M059J (cell line): ENCODE results near the gene RPL38. TPM values are rescaled to one million over a fixed set of nuclear protein-coding genes. Genes with fewer than 3 reads are reported as not detected.

Experiments used
- DNase-seq: peaks from one replicate; pipeline ENCODE4 v3.0.0-alpha.2; 2012; ENCODE audit warnings: low read depth
- total RNA-seq: library from RNA; depleted of rRNA; stranded (reverse); fragments of >200 nt; shearing (Covaris generic); gene quantifications from 2 replicates; pipeline ENCODE4 v1.2.3, GENCODE V29; 2014; rRNA removed

Gene RPL38
- total RNA-seq = 421 and 515 TPM in 2 replicates

GRCh38 chr17:74203439-74204240, at the start of gene RPL38:
Gene RPL38, plus strand, starts transcription at chr17:74203678. Its CDS starts 278 bp downstream, at chr17:74203956.
- DNase-seq = peak; percentile 95

GRCh38 chr17:74153821-74154430, 49.6 kb upstream of the RPL38 start:
- no peak for DNase-seq

- no peak for DNase-seq
Measured at GRCh38 chr17:74156878-74157277, 46.6 kb upstream of the RPL38 start.

GRCh38 chr17:74157366-74157765, 46.1 kb upstream of the RPL38 start:
- DNase-seq = no peak

DNA sequence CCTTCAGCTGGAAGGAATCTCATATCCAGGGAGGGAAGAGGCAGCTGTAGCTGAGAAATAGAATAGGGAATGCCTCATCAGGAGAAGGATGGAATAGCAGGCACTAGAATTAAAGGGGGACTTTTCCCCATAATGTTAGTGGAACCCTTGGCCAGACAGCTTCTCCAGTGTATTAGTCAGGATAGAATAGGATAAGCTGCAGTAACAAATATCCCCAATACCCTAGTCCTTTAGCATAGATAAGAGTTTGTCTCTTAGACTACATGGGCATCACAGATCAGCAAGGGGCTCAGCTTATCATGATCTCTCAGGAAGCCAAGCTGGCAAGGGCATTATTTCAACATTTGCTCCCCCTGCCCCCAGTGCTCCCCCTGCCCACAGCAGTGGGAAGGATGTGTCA, 44.7 kb upstream of the RPL38 start:
- DNase-seq = no peak

GRCh38 chr17:74159226-74159840, 44.1 kb upstream of the RPL38 start:
- DNase-seq = no peak

GRCh38 chr17:74160656-74161502, 42.6 kb upstream of the RPL38 start:
- DNase-seq = no peak

DNA sequence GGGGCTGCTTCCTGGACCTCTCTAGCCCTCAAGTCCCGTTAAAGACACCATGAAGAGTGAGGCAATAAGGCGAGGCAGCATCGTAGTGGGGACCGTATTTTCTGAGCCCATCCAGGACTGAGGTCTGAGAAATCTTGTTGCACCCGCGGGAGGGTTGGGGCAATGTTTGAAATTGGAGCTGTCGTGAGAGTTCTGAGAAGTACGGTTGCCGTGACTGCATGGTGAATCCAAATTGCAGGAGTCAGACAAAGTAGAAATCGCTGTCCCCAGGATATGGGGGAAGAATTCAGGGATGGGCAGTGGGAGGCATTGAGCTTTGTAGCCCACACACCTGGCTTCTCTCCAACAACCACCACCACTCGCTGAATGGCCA, 42.0 kb upstream of the RPL38 start:
- no peak for DNase-seq

DNA sequence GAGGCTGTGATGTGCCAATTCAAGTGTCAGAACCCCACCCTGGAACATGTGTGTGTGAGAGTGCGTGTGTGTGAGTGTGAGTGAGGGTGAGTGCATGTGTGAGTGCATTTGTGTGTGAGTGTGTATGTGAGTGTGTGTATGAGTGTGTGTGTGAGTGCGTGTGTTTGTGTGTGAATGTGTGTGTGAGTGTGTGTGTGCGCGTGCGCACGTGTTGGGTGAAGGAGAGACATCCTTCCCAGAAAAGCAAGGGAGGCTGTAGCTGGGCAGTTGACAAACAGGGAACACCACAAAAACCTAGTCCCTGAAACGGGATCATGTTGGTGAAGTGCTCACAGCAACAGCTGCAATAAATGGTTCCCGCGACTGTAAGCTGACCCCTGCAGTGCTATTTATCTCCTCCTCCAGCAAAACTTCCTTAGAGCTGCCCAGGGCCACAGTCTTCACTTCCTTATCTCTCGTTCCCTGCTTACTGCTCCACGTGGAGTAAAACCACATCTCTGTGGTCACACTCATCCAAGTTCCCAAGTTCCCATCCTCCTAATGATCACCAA, 40.1 kb upstream of the RPL38 start:
- DNase-seq = no peak

GRCh38 chr17:74163836-74164235, 39.6 kb upstream of the RPL38 start:
- no peak for DNase-seq

GRCh38 chr17:74164446-74165045, 38.9 kb upstream of the RPL38 start:
- no peak for DNase-seq

DNA sequence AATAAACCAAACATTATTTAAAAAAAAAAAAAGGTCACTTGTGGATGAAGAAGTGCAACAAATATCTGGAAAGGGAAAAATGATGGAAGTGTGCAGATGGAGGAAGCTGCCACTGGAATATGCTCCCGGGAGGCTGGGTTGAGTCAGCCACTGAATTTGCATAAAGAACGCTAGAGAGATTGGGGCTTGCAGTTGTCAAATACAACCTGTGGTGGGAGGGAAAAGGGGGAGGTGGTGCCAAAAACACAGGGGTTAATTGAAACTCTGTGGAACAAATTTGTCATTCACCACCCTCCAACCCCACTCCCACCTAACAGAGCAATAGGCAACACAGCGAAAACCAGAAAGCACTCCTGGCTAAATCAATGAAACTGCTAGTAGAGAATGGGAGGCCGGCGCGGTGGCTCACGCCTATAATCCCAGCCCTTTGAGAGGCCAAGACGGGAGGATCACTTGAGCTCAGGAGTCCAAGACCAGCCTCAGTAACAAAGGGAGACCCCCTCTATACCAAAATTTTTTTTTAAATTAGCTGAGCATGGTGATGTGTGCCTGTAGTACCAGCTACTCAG, 37.6 kb upstream of the RPL38 start:
- no peak for DNase-seq

- DNase-seq = no peak
Measured at GRCh38 chr17:74170924-74171323, 32.6 kb upstream of the RPL38 start.

- DNase-seq = no peak
Measured at GRCh38 chr17:74172700-74173099, 30.8 kb upstream of the RPL38 start.

DNA sequence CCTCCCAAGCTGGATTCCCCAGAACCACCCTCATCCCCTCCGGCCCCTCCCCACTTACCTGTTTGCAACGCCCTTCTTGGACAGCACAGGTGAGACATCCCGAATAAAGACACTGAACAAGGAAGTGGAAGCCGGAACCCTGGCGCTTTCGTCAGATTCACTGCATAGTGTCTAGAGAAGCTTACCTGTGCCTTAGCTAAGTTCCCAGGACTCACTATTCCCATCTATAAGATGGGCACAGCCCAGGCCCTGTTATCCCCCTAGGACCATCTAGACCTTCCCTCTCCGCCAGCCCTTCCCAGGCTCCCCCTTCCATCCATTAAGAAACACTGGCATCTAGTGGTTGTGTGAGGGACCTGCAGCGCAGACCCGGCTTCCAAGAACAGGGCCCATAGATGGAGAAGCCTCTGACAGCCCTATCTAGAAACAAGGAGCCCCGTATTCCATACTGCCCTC, 26.9 kb upstream of the RPL38 start:
- DNase-seq = peak; percentile 53

GRCh38 chr17:74177018-74177450, 26.4 kb upstream of the RPL38 start:
- DNase-seq = peak; percentile 68

GRCh38 chr17:74179576-74179975, 23.9 kb upstream of the RPL38 start:
- DNase-seq = no peak

DNA sequence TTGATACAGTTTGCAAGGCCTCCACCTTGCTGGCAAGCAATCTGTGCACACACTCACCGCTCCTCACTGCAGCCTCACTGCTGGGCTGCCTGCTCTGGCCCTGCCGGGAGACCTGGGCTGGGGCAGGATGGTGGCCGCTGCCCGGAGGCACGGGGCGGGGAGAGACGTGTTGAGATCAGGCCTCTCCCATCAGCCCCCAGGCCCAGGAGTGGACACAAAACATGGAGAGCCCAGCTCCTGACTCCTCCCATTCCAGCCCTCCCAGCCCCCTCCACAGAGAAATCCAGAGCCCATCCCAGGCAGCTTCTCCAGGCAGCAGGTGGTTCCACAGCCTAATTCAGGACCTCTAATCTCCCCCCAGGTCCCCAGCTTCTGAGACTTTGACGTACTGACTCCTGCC, 23.1 kb upstream of the RPL38 start:
- no peak for DNase-seq

DNA sequence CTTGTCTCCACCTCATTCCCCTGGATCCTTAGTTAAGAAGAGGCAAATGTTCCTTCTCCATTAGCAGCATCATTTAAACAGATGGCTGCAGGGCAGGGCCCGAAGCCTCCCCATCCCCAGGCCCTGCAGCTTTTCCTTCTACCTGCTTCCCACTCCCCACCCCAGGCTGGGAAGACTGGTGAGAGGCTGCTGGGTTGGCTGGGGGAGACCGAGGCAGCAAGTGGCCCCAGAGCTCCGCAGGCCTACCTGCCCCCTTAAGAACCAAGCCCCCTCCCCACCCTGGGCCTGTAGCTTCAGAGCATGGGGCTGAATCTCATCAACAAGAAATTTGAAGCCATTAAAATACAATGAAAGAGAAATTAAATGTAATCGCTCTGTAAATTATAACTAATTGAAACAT, 22.1 kb upstream of the RPL38 start:
- no peak for DNase-seq

DNA sequence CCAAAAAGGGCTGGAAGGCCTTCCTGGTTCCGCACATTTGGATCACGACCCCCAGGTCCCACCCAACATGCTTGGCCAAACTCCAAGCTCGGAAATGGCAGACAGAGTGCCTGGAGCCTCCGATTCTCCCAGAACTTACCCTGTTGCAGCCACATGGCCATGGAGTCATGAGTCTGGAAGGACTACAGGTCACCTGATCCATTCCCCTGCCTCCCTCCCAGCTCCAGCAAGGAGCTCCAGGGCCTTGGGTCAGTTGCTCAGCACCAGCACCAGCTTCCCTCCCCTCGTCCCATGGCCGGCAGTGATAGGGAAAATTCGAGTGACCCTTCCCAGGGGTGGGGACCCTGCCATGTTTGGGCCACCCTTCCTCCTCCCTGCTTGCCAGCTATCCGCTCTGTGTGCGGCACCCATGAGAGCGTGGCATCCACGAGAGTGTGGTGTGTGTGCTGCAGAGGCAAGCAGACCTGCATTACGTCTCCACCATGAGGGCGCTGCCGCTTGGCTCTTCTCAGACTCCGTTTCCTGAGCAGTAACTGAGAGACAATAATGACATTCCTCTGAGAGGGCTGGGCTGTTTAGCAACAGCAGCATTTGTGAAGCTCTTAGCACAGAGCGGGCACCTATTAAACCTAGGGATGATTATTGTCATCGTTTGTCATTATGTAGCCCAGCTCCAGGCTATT, 21.3 kb upstream of the RPL38 start:
- DNase-seq = no peak
